SU-DHL-6 (cell line): ENCODE measurements around the gene SF3B1.

Experiments used
- CTCF ChIP-seq: fragments of 200-600 bp; sonication (generic); IDR thresholded peaks from one replicate; pipeline ENCODE4 v1.5.1; 2017; ENCODE audit warnings: antibody characterized with exemption, mild to moderate bottlenecking, low read length, moderate library complexity; ENCODE audit not compliant: insufficient read depth, poor library complexity, severe bottlenecking
- EZH2phosphoT487 ChIP-seq: fragments of 200-600 bp; sonication (generic), shearing (Covaris generic); conservative IDR thresholded peaks from 2 replicates; pipeline ENCODE4 v1.6.1; 2018; ENCODE audit warnings: mild to moderate bottlenecking, antibody characterized with exemption, low read length, moderate library complexity, mixed read lengths

- TF ChIP-seq CTCF (no peak), EZH2phosphoT487 (no peak)
These were observed 11.5 kb downstream of the SF3B1 start for GRCh38 chr2:197423307-197423706.
